Fibroblast of lung (primary cell): Measurements from ENCODE around the gene RBFOX1.

Experiments
- CTCF ChIP-seq, 2 donors: IDR thresholded peaks in 1 of 2; conservative IDR thresholded peaks in 1 of 2; 1 replicate in 1 of 2; 2 replicates in 1 of 2; pipeline ENCODE4 v1.5.1; 2011 to 2012; ENCODE audit warnings: low read length in 2 of 2, control low read depth in 1 of 2, inconsistent platforms in 1 of 2, low read depth in 1 of 2, mild to moderate bottlenecking in 1 of 2
- EZH2 ChIP-seq: IDR thresholded peaks from 2 replicates; pipeline ENCODE4 v1.5.1; 2012; ENCODE audit warnings: low read length, control low read depth, mild to moderate bottlenecking; ENCODE audit errors: missing control alignments

- TF ChIP-seq CTCF (conservative IDR thresholded peaks at IDR 0.05 in 1 of 2, IDR thresholded peaks at IDR 0.05 in 1 of 2; ENCODE audit: low read depth in 1 of 2, low read length in 2 of 2) (no peak), EZH2 (no peak)
Observed at GRCh38 chr16:7534749-7535148, 202.1 kb downstream of the RBFOX1 start.
